GM18861 (cell line): ENCODE data around the gene NVL.
A peak's percentile ranks its signal among the peaks of the same experiment; 100 is the strongest.
"Not testable (repeated sequence)": the region's sequence is repeated elsewhere in the genome, so short reads cannot be mapped to it uniquely, and the experiment has no call there.

ENCODE experiments used
- ATAC-seq: cut with Tn5 transposase; IDR thresholded peaks from one replicate; pipeline ENCODE4 v1.9.1; 2021; ENCODE audit not compliant: unreplicated experiment

The NVL gene

GRCh38 chr1:224329842-224330753, at the start of gene NVL:
Gene NVL (minus strand): TSS chr1:224330172. CDS start chr1:224330127, 45 bp downstream.
- peak; percentile 64 for ATAC-seq

GRCh38 chr1:224378855-224379631, 49.1 kb upstream of the NVL start:
- ATAC-seq: peak; percentile 44

GRCh38 chr1:224377676-224378006, 47.7 kb upstream of the NVL start:
- ATAC-seq: peak; percentile 52

- ATAC-seq: no peak
Measured at GRCh38 chr1:224375059-224375458, 45.1 kb upstream of the NVL start.

- ATAC-seq: no peak
Measured at GRCh38 chr1:224373008-224373590, 43.1 kb upstream of the NVL start.

GRCh38 chr1:224368409-224368808, 38.4 kb upstream of the NVL start:
- ATAC-seq: peak; percentile 78

- no peak for ATAC-seq
Measured at GRCh38 chr1:224359207-224359606, 29.2 kb upstream of the NVL start.

- ATAC-seq: no peak
Measured at GRCh38 chr1:224358237-224358636, 28.3 kb upstream of the NVL start.

GRCh38 chr1:224357626-224358124, 27.7 kb upstream of the NVL start:
- no peak for ATAC-seq

- peak; percentile 98 for ATAC-seq
Measured at GRCh38 chr1:224356685-224357625, 27.0 kb upstream of the NVL start, which contains the start of gene CNIH4. Gene CNIH4 (plus strand): TSS chr1:224356879. CDS start chr1:224356925, 46 bp downstream.

- no peak for ATAC-seq
Measured at GRCh38 chr1:224353975-224354925, 24.3 kb upstream of the NVL start.

- ATAC-seq: not testable (repeated sequence)
Measured at GRCh38 chr1:224352436-224353085, 22.6 kb upstream of the NVL start.

- not testable (repeated sequence) for ATAC-seq
Measured at GRCh38 chr1:224349716-224350115, 19.7 kb upstream of the NVL start.

- no peak for ATAC-seq
Measured at GRCh38 chr1:224348137-224348536, 18.2 kb upstream of the NVL start.

- no peak for ATAC-seq
Measured at GRCh38 chr1:224343679-224344078, 13.7 kb upstream of the NVL start.

- not testable (repeated sequence) for ATAC-seq
Measured at GRCh38 chr1:224340453-224341384, 10.7 kb upstream of the NVL start.

- ATAC-seq: no peak
Measured at GRCh38 chr1:224339442-224340033, 9.6 kb upstream of the NVL start.
